GM20000 (cell line): ENCODE data around the gene GPC6.

Experiments
- DNase-seq: peaks from one replicate; pipeline ENCODE4 v3.0.0; 2012; ENCODE audit warnings: low spot score
- TF ChIP-seq, protein P1 (sequence below): IDR thresholded peaks from 2 replicates; pipeline ENCODE4 v1.5.1; 2012; ENCODE audit warnings: mild to moderate bottlenecking, control low read depth; ENCODE audit errors: extremely low read depth, missing control alignments

GPC6 gene

DNA sequence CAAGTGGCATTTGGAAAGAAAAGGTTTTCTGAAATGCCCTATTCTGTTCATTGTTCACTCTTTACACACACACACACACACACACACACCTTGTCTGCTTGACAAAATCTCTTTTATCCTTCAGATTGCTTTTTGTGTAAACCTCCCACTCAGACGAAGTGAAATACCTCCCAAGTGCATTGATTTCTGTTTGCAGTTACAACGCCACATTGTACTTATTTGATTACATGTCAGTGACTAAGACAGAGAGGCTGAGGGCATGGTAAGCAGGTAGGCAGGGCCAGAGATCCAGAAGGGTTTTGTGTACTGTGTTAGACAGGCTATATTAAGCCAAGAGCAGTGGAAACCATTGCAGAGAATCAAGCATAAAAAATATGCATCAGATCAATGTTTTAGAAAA, 561.8 kb downstream of the GPC6 start:
- TF ChIP-seq, protein P1, sequence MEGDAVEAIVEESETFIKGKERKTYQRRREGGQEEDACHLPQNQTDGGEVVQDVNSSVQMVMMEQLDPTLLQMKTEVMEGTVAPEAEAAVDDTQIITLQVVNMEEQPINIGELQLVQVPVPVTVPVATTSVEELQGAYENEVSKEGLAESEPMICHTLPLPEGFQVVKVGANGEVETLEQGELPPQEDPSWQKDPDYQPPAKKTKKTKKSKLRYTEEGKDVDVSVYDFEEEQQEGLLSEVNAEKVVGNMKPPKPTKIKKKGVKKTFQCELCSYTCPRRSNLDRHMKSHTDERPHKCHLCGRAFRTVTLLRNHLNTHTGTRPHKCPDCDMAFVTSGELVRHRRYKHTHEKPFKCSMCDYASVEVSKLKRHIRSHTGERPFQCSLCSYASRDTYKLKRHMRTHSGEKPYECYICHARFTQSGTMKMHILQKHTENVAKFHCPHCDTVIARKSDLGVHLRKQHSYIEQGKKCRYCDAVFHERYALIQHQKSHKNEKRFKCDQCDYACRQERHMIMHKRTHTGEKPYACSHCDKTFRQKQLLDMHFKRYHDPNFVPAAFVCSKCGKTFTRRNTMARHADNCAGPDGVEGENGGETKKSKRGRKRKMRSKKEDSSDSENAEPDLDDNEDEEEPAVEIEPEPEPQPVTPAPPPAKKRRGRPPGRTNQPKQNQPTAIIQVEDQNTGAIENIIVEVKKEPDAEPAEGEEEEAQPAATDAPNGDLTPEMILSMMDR: no peak
- no peak for DNase-seq

DNA sequence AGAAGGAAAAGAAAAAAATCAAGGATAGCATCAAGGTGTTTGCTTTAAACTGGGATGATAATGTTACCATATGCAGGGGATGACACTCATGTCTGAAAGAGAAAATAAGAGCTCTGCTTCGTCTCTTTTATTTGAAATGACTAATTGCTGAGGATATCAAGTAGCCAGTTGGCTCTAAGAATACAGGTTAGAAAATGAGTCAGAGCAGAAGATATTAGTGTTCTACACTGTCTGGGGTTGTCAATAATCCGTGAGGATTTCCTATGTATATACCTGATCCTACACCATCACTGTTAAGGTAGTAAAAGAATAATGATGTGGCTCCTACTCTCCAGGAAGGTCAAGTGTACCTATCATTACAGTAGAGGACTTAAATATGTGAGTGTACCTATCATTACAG, 562.5 kb downstream of the GPC6 start:
- DNase-seq: no peak
- TF ChIP-seq, protein P1: no peak

DNA sequence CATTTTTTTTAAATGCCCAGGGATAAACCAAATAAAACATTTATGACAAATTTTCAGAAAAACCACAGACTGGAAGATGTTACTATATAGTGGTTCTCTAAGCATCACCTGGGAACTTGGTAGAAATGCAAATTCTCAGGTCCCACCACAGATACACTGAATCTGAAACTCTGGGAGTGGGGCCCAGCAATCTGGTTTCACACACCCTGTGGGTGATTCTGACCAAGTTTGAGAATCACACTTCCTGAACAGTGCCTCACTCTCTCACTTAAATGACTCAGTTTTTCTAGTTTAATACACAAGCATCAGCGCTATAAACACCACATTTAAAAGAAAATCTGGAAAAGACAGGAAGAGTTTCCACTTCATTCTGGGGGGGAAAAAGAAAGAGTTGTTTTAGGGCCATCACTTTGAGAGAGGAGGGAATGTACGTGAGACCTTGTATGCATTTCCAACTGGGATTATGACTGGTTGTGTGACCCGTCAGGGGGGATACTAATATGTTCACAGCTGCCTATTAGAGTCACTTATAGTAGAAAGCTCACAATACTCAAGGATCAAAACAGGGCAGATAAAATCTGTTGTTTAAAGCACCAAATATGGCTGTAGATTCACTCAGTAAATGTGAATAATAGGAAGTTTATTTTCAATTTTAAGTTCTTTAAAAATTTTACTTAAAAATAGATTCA, 567.7 kb downstream of the GPC6 start:
- TF ChIP-seq, protein P1: no peak
- DNase-seq: no peak

DNA sequence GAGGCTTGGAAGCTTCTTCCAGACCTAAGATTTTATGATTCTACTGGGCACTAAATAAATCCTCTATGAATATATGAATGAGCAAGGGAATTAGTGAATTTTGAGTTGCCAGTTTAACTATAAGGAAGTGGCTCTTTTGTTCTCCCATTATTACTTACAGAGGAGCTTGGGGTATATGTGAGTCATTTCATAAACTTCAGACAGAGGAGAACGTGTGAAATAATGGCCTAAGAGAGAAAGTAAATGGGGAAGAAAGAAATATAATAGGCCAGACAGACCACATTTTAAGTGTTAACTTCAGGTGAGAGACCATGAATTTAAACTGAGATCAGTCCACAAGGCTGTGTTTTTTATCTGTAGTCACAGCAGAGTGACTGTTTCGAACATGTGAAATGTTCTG, 570.9 kb downstream of the GPC6 start:
- no peak for DNase-seq
- TF ChIP-seq, protein P1: no peak

DNA sequence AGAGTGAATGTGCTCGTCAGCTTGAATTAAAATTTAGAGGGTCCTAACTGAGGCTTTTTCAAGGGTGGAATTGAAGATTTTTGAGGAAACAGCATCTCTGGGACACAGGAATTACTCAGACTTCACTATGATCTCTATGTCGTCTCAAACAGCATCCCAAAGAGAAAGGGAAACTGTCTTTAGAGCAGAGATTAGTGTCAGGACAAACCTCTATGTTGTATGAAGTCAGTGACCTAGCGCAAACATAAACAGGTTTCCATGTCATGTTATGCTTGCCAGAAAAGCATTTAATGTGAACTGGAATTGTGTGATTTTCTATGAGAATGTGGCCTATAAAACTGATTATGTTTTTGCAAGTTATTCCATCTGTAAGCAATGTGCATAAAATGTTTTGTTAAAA, 573.7 kb downstream of the GPC6 start:
- TF ChIP-seq, protein P1: no peak
- DNase-seq: no peak

DNA sequence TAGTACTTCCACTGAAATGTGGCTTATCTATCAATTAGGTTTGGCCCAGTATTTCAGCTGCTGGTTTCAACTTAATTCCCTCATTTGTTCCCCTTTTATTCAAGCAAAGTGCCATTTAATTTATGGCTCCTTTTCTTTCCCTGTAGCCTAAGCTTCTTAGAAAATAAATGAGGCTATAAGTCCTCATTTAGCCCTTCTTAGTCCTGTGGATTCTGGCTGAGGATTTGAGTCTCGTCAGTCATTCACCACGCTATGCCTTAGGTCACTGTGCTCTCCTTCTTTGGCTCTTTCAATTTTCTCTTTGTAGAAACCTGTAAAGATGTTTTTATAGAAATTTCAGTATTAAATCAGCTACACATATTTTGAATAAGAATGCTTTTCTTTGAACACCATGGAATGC, 579.1 kb downstream of the GPC6 start:
- TF ChIP-seq, protein P1: no peak
- no peak for DNase-seq

DNA sequence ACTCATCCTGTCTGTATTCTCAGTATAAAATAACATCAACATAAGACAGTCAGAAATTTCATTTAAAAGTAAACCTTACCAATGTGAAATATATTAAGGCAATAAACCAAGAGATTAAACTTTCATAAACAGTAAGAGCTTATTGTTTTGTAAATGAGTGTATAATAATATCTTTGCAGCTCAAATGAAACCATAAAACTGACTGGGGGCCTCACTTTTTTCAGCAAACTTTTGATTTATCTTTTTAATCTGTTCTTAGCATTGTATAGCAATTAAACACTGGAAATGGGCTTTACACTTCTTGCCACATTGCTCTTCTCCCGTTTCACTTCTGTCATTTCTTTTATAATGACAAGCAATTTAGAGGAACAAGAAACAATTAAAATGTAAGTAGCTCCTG, 580.3 kb downstream of the GPC6 start:
- no peak for DNase-seq
- TF ChIP-seq, protein P1: no peak
